HT-29 (cell line): ENCODE data around the gene ZBED2. TPM values are rescaled to one million over a fixed set of nuclear protein-coding genes. Genes with fewer than 3 reads are reported as not detected.
"Not testable (repeated sequence)": the region's sequence is repeated elsewhere in the genome, so short reads cannot be mapped to it uniquely, and the experiment has no call there.

Experiments
- DNase-seq: peaks from one replicate; pipeline ENCODE4 v3.0.0-alpha.2; 2015; ENCODE audit warnings: low spot score
- total RNA-seq: library from RNA; depleted of rRNA; stranded (reverse); fragments of >200 nt; shearing (Covaris generic); gene quantifications from 2 replicates; pipeline ENCODE4 v1.2.3, GENCODE V29; 2014; rRNA removed

Gene ZBED2
- 0.05 TPM in 1 of 2 replicates, not detected in the other for total RNA-seq

- DNase-seq: no peak
Measured at GRCh38 chr3:111595232-111595631, at the start of gene ZBED2. ZBED2 (minus strand) TSS chr3:111595346; CDS start chr3:111594201, 1,145 bp downstream.

GRCh38 chr3:111639316-111639715 lies 44.2 kb upstream of the ZBED2 start:
- no peak for DNase-seq

- DNase-seq: no peak
Measured at GRCh38 chr3:111636366-111636885, 41.3 kb upstream of the ZBED2 start.

GRCh38 chr3:111635403-111635802 lies 40.3 kb upstream of the ZBED2 start:
- no peak for DNase-seq

GRCh38 chr3:111630638-111631037 lies 35.5 kb upstream of the ZBED2 start:
- DNase-seq: not testable (repeated sequence)

GRCh38 chr3:111629018-111629417 lies 33.9 kb upstream of the ZBED2 start:
- DNase-seq: not testable (repeated sequence)

- DNase-seq: no peak
Measured at GRCh38 chr3:111627092-111627491, 31.9 kb upstream of the ZBED2 start.

GRCh38 chr3:111621535-111621934 lies 26.4 kb upstream of the ZBED2 start:
- peak; percentile 47 for DNase-seq

GRCh38 chr3:111619833-111620232 lies 24.7 kb upstream of the ZBED2 start:
- no peak for DNase-seq

GRCh38 chr3:111618945-111619344 lies 23.8 kb upstream of the ZBED2 start:
- no peak for DNase-seq

GRCh38 chr3:111617912-111618601 lies 22.9 kb upstream of the ZBED2 start:
- DNase-seq: no peak

- DNase-seq: no peak
Measured at GRCh38 chr3:111617406-111617805, 22.3 kb upstream of the ZBED2 start.

GRCh38 chr3:111616417-111617105 lies 21.4 kb upstream of the ZBED2 start:
- DNase-seq: peak; percentile 52

GRCh38 chr3:111615880-111616279 lies 20.7 kb upstream of the ZBED2 start:
- DNase-seq: no peak

GRCh38 chr3:111613294-111613693 lies 18.1 kb upstream of the ZBED2 start:
- DNase-seq: no peak

GRCh38 chr3:111610612-111611054 lies 15.5 kb upstream of the ZBED2 start:
- no peak for DNase-seq

- DNase-seq: no peak
Measured at GRCh38 chr3:111610189-111610588, 15.0 kb upstream of the ZBED2 start.

GRCh38 chr3:111609700-111610099 lies 14.6 kb upstream of the ZBED2 start:
- DNase-seq: no peak

- DNase-seq: no peak
Measured at GRCh38 chr3:111608383-111608782, 13.2 kb upstream of the ZBED2 start.

- DNase-seq: no peak
Measured at GRCh38 chr3:111607240-111607920, 12.2 kb upstream of the ZBED2 start.

GRCh38 chr3:111605493-111605892 lies 10.3 kb upstream of the ZBED2 start:
- no peak for DNase-seq

- DNase-seq: no peak
Measured at GRCh38 chr3:111605018-111605417, 9.9 kb upstream of the ZBED2 start.
